ENCODE measurements around the gene TGFBR3. TPM values are rescaled to one million over a fixed set of nuclear protein-coding genes. Genes with fewer than 3 reads are reported as not detected.

Gene TGFBR3
- total and polyA plus RNA-seq, 9 of the 15 experiments (the other 6 are each of a cell fraction or from before 2014, with no cell fraction given), result 3.6 to 32.4 (median 15.6) TPM

DNA sequence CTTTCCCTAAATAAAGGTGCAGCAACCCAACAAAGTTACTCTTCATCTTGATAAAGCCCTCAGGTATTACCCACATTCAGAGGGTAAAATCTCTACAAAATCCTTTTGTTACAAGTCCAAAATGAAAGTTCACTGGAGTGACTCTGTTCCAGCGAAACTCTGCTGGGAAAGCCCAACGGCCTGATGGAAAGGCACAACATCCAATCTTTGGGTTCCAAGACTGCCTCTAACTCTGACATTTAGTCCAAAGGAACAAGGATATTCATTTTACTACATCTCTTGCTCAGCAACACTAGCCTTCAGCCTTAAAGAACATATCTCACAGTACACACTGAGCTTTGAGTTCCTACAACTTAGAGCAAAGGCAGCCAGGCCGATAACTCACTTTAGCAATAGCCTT is 42.1 kb downstream of the TGFBR3 start (continued):
- TF ChIP-seq, protein P1, sequence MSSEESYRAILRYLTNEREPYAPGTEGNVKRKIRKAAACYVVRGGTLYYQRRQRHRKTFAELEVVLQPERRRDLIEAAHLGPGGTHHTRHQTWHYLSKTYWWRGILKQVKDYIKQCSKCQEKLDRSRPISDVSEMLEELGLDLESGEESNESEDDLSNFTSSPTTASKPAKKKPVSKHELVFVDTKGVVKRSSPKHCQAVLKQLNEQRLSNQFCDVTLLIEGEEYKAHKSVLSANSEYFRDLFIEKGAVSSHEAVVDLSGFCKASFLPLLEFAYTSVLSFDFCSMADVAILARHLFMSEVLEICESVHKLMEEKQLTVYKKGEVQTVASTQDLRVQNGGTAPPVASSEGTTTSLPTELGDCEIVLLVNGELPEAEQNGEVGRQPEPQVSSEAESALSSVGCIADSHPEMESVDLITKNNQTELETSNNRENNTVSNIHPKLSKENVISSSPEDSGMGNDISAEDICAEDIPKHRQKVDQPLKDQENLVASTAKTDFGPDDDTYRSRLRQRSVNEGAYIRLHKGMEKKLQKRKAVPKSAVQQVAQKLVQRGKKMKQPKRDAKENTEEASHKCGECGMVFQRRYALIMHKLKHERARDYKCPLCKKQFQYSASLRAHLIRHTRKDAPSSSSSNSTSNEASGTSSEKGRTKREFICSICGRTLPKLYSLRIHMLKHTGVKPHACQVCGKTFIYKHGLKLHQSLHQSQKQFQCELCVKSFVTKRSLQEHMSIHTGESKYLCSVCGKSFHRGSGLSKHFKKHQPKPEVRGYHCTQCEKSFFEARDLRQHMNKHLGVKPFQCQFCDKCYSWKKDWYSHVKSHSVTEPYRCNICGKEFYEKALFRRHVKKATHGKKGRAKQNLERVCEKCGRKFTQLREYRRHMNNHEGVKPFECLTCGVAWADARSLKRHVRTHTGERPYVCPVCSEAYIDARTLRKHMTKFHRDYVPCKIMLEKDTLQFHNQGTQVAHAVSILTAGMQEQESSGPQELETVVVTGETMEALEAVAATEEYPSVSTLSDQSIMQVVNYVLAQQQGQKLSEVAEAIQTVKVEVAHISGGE (CRISPR knock-in tag; IDR thresholded peaks at IDR 0.05), result no peak
- TF ChIP-seq, protein P2, sequence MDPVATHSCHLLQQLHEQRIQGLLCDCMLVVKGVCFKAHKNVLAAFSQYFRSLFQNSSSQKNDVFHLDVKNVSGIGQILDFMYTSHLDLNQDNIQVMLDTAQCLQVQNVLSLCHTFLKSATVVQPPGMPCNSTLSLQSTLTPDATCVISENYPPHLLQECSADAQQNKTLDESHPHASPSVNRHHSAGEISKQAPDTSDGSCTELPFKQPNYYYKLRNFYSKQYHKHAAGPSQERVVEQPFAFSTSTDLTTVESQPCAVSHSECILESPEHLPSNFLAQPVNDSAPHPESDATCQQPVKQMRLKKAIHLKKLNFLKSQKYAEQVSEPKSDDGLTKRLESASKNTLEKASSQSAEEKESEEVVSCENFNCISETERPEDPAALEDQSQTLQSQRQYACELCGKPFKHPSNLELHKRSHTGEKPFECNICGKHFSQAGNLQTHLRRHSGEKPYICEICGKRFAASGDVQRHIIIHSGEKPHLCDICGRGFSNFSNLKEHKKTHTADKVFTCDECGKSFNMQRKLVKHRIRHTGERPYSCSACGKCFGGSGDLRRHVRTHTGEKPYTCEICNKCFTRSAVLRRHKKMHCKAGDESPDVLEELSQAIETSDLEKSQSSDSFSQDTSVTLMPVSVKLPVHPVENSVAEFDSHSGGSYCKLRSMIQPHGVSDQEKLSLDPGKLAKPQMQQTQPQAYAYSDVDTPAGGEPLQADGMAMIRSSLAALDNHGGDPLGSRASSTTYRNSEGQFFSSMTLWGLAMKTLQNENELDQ (CRISPR knock-in tag; IDR thresholded peaks at IDR 0.05; ENCODE audit: borderline replicate concordance), result no peak
- TF ChIP-seq, protein P3, sequence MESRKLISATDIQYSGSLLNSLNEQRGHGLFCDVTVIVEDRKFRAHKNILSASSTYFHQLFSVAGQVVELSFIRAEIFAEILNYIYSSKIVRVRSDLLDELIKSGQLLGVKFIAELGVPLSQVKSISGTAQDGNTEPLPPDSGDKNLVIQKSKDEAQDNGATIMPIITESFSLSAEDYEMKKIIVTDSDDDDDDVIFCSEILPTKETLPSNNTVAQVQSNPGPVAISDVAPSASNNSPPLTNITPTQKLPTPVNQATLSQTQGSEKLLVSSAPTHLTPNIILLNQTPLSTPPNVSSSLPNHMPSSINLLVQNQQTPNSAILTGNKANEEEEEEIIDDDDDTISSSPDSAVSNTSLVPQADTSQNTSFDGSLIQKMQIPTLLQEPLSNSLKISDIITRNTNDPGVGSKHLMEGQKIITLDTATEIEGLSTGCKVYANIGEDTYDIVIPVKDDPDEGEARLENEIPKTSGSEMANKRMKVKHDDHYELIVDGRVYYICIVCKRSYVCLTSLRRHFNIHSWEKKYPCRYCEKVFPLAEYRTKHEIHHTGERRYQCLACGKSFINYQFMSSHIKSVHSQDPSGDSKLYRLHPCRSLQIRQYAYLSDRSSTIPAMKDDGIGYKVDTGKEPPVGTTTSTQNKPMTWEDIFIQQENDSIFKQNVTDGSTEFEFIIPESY (CRISPR knock-in tag; IDR thresholded peaks at IDR 0.05), result no peak
- TF ChIP-seq, protein P4, sequence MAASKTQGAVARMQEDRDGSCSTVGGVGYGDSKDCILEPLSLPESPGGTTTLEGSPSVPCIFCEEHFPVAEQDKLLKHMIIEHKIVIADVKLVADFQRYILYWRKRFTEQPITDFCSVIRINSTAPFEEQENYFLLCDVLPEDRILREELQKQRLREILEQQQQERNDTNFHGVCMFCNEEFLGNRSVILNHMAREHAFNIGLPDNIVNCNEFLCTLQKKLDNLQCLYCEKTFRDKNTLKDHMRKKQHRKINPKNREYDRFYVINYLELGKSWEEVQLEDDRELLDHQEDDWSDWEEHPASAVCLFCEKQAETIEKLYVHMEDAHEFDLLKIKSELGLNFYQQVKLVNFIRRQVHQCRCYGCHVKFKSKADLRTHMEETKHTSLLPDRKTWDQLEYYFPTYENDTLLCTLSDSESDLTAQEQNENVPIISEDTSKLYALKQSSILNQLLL (CRISPR knock-in tag; IDR thresholded peaks at IDR 0.05; ENCODE audit: borderline replicate concordance), result no peak
- no peak for TF ChIP-seq TCF7L2 (IDR thresholded peaks at IDR 0.05; ENCODE audit: low read depth, low read length)
- TF ChIP-seq, protein P5, sequence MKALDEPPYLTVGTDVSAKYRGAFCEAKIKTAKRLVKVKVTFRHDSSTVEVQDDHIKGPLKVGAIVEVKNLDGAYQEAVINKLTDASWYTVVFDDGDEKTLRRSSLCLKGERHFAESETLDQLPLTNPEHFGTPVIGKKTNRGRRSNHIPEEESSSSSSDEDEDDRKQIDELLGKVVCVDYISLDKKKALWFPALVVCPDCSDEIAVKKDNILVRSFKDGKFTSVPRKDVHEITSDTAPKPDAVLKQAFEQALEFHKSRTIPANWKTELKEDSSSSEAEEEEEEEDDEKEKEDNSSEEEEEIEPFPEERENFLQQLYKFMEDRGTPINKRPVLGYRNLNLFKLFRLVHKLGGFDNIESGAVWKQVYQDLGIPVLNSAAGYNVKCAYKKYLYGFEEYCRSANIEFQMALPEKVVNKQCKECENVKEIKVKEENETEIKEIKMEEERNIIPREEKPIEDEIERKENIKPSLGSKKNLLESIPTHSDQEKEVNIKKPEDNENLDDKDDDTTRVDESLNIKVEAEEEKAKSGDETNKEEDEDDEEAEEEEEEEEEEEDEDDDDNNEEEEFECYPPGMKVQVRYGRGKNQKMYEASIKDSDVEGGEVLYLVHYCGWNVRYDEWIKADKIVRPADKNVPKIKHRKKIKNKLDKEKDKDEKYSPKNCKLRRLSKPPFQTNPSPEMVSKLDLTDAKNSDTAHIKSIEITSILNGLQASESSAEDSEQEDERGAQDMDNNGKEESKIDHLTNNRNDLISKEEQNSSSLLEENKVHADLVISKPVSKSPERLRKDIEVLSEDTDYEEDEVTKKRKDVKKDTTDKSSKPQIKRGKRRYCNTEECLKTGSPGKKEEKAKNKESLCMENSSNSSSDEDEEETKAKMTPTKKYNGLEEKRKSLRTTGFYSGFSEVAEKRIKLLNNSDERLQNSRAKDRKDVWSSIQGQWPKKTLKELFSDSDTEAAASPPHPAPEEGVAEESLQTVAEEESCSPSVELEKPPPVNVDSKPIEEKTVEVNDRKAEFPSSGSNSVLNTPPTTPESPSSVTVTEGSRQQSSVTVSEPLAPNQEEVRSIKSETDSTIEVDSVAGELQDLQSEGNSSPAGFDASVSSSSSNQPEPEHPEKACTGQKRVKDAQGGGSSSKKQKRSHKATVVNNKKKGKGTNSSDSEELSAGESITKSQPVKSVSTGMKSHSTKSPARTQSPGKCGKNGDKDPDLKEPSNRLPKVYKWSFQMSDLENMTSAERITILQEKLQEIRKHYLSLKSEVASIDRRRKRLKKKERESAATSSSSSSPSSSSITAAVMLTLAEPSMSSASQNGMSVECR (CRISPR knock-in tag; IDR thresholded peaks at IDR 0.05), result no peak
- no peak for TF ChIP-seq SMAD2 (IDR thresholded peaks at IDR 0.05; ENCODE audit: low read depth, low read length)
- TF ChIP-seq, protein P6, sequence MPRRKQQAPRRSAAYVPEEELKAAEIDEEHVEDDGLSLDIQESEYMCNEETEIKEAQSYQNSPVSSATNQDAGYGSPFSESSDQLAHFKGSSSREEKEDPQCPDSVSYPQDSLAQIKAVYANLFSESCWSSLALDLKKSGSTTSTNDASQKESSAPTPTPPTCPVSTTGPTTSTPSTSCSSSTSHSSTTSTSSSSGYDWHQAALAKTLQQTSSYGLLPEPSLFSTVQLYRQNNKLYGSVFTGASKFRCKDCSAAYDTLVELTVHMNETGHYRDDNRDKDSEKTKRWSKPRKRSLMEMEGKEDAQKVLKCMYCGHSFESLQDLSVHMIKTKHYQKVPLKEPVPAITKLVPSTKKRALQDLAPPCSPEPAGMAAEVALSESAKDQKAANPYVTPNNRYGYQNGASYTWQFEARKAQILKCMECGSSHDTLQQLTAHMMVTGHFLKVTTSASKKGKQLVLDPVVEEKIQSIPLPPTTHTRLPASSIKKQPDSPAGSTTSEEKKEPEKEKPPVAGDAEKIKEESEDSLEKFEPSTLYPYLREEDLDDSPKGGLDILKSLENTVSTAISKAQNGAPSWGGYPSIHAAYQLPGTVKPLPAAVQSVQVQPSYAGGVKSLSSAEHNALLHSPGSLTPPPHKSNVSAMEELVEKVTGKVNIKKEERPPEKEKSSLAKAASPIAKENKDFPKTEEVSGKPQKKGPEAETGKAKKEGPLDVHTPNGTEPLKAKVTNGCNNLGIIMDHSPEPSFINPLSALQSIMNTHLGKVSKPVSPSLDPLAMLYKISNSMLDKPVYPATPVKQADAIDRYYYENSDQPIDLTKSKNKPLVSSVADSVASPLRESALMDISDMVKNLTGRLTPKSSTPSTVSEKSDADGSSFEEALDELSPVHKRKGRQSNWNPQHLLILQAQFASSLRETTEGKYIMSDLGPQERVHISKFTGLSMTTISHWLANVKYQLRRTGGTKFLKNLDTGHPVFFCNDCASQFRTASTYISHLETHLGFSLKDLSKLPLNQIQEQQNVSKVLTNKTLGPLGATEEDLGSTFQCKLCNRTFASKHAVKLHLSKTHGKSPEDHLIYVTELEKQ (CRISPR knock-in tag; IDR thresholded peaks at IDR 0.05), result no peak
